Neutrophil (primary cell): ENCODE data around the gene IFFO2.

Experiments used
- H3K27ac ChIP-seq: fragments of 200-600 bp; sonication (generic); 2 replicates; pipeline ENCODE4 v1.5.1; 2016; ENCODE audit warnings: mild to moderate bottlenecking, moderate library complexity
- H3K27me3 ChIP-seq: fragments of 200-600 bp; sonication (generic); 2 replicates; pipeline ENCODE4 v1.6.0; 2016; ENCODE audit warnings: mild to moderate bottlenecking
- H3K36me3 ChIP-seq: fragments of 200-600 bp; sonication (generic); 2 replicates; pipeline ENCODE4 v1.5.1; 2017
- H3K4me1 ChIP-seq, 2 experiments: fragments of 200-600 bp in 1 of 2; sonication (generic) in 1 of 2; 1 replicate in 1 of 2; 2 replicates in 1 of 2; pipeline versions ENCODE4 v1.5.1 to v1.6.1; 2013 to 2016; ENCODE audit warnings: low read depth in 1 of 2, low read length in 1 of 2, mild to moderate bottlenecking in 1 of 2, moderate library complexity in 1 of 2; ENCODE audit not compliant: control insufficient read depth in 1 of 2, insufficient read depth in 1 of 2
- H3K4me3 ChIP-seq, 2 experiments: fragments of 200-600 bp in 1 of 2; sonication (generic) in 1 of 2; 1 replicate in 1 of 2; 2 replicates in 1 of 2; pipeline ENCODE4 v1.5.1; 2013 to 2016; ENCODE audit warnings: low read depth in 1 of 2, low read length in 1 of 2, mild to moderate bottlenecking in 1 of 2, moderate library complexity in 1 of 2
- H3K9me3 ChIP-seq: fragments of 200-600 bp; sonication (generic); 2 replicates; pipeline ENCODE4 v1.5.1; 2016
- CTCF ChIP-seq: fragments of 200-600 bp; sonication (generic); IDR thresholded peaks from 2 replicates; pipeline ENCODE4 v1.5.1; 2016; ENCODE audit warnings: antibody characterized with exemption

The IFFO2 gene

DNA sequence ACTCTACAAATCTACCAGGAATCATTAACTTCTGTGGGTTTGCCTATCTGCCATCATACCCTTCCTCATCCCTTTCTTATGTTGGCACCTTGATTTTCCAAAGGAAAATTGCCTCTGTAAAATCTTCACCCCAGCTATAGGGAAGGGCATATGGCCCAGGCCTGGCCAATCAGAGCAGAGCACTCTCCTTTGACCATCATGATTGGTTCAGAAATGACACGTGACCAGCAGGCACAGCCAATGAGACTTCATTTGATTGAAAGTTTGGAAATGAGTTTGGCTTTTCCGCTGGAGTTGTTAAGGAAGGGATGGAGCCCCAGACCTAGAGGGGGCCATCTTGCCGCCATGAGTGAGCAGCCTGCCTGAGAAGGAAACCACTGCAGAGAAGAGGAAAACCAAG lies 35.1 kb upstream of the IFFO2 start:
- TF ChIP-seq CTCF = no peak
- no peaks in the 10 kb centered on the region for H3K9me3 ChIP-seq
- H3K4me3 ChIP-seq = no peak overlapping the region
- peaks cover 17% of the 10 kb centered on the region for H3K27me3 ChIP-seq
- H3K36me3 ChIP-seq = no peaks in the 10 kb centered on the region
- no peak overlapping the region for H3K27ac ChIP-seq
- no peaks in the 10 kb centered on the region for H3K4me1 ChIP-seq

DNA sequence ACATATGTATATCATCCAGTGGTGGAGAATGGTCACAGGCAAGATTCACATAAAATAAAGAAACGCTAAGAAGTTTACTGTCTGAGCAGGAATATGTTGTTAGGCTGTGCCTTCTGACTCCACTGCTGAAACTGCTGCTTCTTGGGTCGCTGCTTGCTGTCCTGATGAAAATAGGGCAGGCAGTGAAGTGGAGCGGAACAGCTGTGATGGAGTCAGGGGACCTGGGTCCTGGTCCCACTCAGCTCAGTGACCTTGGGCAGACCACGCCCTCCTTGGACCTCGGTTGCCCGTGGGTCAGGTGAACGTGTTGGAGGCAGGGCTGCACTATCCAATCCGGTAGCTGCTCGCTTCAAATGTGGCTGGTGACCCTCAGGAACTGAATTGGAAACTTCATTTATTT lies 33.4 kb upstream of the IFFO2 start:
- H3K36me3 ChIP-seq = no peaks in the 10 kb centered on the region
- H3K27me3 ChIP-seq = peaks cover 28% of the 10 kb centered on the region
- no peak overlapping the region for H3K27ac ChIP-seq
- no peaks in the 10 kb centered on the region for H3K9me3 ChIP-seq
- no peaks in the 10 kb centered on the region for H3K4me1 ChIP-seq
- TF ChIP-seq CTCF = no peak
- H3K4me3 ChIP-seq = no peak overlapping the region

DNA sequence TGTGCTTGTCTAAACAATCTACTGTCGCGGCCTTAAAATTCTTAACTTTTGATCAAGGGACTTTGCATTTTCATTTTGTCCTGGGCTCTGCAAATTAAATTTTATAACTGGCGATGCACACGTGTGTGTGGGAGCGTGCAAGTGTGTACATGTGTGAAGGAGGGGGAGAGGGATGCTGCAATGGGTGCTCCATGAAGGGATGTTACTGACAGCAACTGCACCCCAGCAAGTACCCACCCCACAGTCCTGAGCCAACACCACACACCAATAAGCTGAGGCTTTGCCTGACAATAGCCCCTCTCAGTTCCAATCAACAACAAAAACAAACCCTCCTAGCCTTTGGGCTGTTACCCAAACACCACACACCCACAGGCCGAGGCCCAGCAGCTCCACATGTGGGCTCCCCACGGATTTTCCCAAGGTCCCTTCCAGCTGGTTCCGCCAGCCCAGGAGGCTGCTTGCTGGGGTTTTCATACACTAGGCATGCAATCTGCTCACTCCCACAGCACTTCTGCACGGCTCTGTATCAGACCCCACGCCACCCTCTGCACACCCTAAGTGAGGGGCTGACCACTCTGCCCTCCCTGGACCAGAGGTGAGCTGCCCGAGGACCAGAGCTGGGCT lies 32.8 kb upstream of the IFFO2 start:
- Histone ChIP-seq H3K36me3 (no peaks in the 10 kb centered on the region), H3K27me3 (peaks cover 30% of the 10 kb centered on the region), H3K4me1 (no peaks in the 10 kb centered on the region), H3K4me3 (no peak overlapping the region), H3K27ac (no peak overlapping the region), H3K9me3 (no peaks in the 10 kb centered on the region)
- no peak for TF ChIP-seq CTCF

- H3K27me3 ChIP-seq = peaks cover 61% of the 10 kb centered on the region
- no peak for TF ChIP-seq CTCF
- no peak overlapping the region for H3K27ac ChIP-seq
- no peaks in the 10 kb centered on the region for H3K9me3 ChIP-seq
- no peaks in the 10 kb centered on the region for H3K36me3 ChIP-seq
- H3K4me3 ChIP-seq = no peak overlapping the region
- no peaks in the 10 kb centered on the region for H3K4me1 ChIP-seq
Observed at GRCh38 chr1:18981242-18981641, 24.8 kb upstream of the IFFO2 start.

DNA sequence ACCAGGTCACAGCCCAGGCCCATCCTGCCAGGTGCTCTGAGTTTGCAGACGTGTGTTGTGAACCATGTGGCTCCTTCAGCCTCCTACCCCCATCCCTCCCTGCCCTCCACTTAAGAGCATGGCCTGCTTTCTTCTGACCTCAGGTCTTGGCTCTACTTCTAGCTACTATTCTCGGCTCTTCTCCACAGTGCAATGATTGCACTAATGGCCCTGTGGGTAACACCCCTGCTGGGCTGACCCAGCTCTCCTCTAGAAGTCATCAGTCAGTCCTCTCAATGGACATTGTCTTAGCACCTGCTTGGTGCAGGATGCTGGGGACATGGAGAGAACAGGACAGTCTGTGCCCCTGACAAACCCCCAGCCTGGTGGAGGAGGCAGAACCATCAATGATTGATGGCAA lies 22.2 kb upstream of the IFFO2 start:
- H3K4me1 ChIP-seq = peaks cover 0 to 4% of the 10 kb centered on the region in 2 experiments
- H3K27me3 ChIP-seq = peaks cover 41% of the 10 kb centered on the region
- H3K36me3 ChIP-seq = no peaks in the 10 kb centered on the region
- H3K4me3 ChIP-seq = no peak overlapping the region
- TF ChIP-seq CTCF = no peak
- no peak overlapping the region for H3K27ac ChIP-seq
- H3K9me3 ChIP-seq = no peaks in the 10 kb centered on the region

GRCh38 chr1:18977428-18977827 lies 21.0 kb upstream of the IFFO2 start:
- TF ChIP-seq CTCF = no peak
- peaks cover 11 to 16% of the 10 kb centered on the region in 2 experiments for H3K4me1 ChIP-seq
- H3K4me3 ChIP-seq = no peak overlapping the region
- no peak overlapping the region for H3K27ac ChIP-seq
- no peaks in the 10 kb centered on the region for H3K36me3 ChIP-seq
- H3K9me3 ChIP-seq = no peaks in the 10 kb centered on the region
- H3K27me3 ChIP-seq = peaks cover 28% of the 10 kb centered on the region
